HFFc6 (cell line): ENCODE results near the gene SMARCE1. TPM values are rescaled to one million over a fixed set of nuclear protein-coding genes. Genes with fewer than 3 reads are reported as not detected.

Source experiments
- DNase-seq: peaks from one replicate; pipeline ENCODE4 v3.0.0-alpha.2; 2018
- H3K27ac Mint-ChIP-seq: 2 replicates; pipeline ENCODE4 v1.8.0; 2020; ENCODE audit warnings: mild to moderate bottlenecking, mixed read lengths
- H3K27me3 Mint-ChIP-seq: 2 replicates; pipeline ENCODE4 v1.8.0; 2021; ENCODE audit warnings: mild to moderate bottlenecking, moderate library complexity, mixed read lengths; ENCODE audit not compliant: insufficient read depth
- H3K36me3 Mint-ChIP-seq: 2 replicates; pipeline ENCODE4 v1.8.0; 2021; ENCODE audit warnings: low read depth, mixed read lengths
- H3K4me1 Mint-ChIP-seq: 2 replicates; pipeline ENCODE4 v1.8.0; 2020; ENCODE audit warnings: low read depth, mixed read lengths
- H3K4me3 Mint-ChIP-seq: 2 replicates; pipeline ENCODE4 v1.8.0; 2020; ENCODE audit warnings: mild to moderate bottlenecking, moderate library complexity, mixed read lengths
- H3K9me3 Mint-ChIP-seq: 2 replicates; pipeline ENCODE4 v1.8.0; 2020; ENCODE audit warnings: mild to moderate bottlenecking, mixed read lengths
- CTCF ChIP-seq: fragments of 200-600 bp; sonication (generic); IDR thresholded peaks from 2 replicates; pipeline ENCODE4 v1.5.0; 2021; ENCODE audit warnings: antibody characterized with exemption, mild to moderate bottlenecking
- total RNA-seq, 6 experiments: library from RNA; stranded (reverse); fragmentation: NEBNext Ultra II Directional; extraction: Animal tissue kit (Norgen Biotek cat#: 25700); gene quantifications; 2 replicates in 1 of 6; 3 replicates in 5 of 6; pipeline ENCODE4 v1.2.3, GENCODE V29; 2021

Gene SMARCE1
- total RNA-seq, 6 experiments from 2014 or later, result 114 to 148 (median 139) TPM

- Mint-ChIP-seq H3K4me3 (no peak overlapping the region), H3K27me3 (peaks cover 52% of the 10 kb centered on the region)
- no peak for DNase-seq
These were observed 33.1 kb downstream of the SMARCE1 start for GRCh38 chr17:40614431-40615067.

GRCh38 chr17:40613467-40614154 lies 34.0 kb downstream of the SMARCE1 start:
- no peak for TF ChIP-seq CTCF
- no peak overlapping the region for H3K27ac Mint-ChIP-seq
- H3K4me1 Mint-ChIP-seq, result no peaks in the 10 kb centered on the region
- H3K27me3 Mint-ChIP-seq, result peaks cover 45% of the 10 kb centered on the region
- H3K4me3 Mint-ChIP-seq, result no peak overlapping the region
- DNase-seq, result no peak
- H3K9me3 Mint-ChIP-seq, result no peaks in the 10 kb centered on the region
- no peaks in the 10 kb centered on the region for H3K36me3 Mint-ChIP-seq

More at GRCh38 chr17:40614431-40615067, 33.1 kb downstream of the SMARCE1 start:
- H3K36me3 Mint-ChIP-seq, result no peaks in the 10 kb centered on the region
- TF ChIP-seq CTCF, result no peak
- H3K9me3 Mint-ChIP-seq, result no peaks in the 10 kb centered on the region
- no peaks in the 10 kb centered on the region for H3K4me1 Mint-ChIP-seq
- no peak overlapping the region for H3K27ac Mint-ChIP-seq

- Mint-ChIP-seq H3K9me3 (no peaks in the 10 kb centered on the region), H3K4me3 (no peak overlapping the region), H3K27ac (no peak overlapping the region), H3K27me3 (peaks cover 44% of the 10 kb centered on the region), H3K36me3 (no peaks in the 10 kb centered on the region), H3K4me1 (no peaks in the 10 kb centered on the region)
- no peak for DNase-seq
- TF ChIP-seq CTCF, result no peak
These were observed 34.9 kb downstream of the SMARCE1 start for GRCh38 chr17:40612599-40613244.

- TF ChIP-seq CTCF, result no peak
- Mint-ChIP-seq H3K27ac (no peak overlapping the region), H3K36me3 (no peaks in the 10 kb centered on the region), H3K27me3 (peaks cover 48% of the 10 kb centered on the region), H3K4me3 (no peak overlapping the region), H3K4me1 (no peaks in the 10 kb centered on the region), H3K9me3 (no peaks in the 10 kb centered on the region)
- DNase-seq, result no peak
These were observed 35.7 kb downstream of the SMARCE1 start for GRCh38 chr17:40611840-40612474.

GRCh38 chr17:40610359-40610758 lies 37.3 kb downstream of the SMARCE1 start:
- H3K4me1 Mint-ChIP-seq, result no peaks in the 10 kb centered on the region
- no peak for TF ChIP-seq CTCF
- no peaks in the 10 kb centered on the region for H3K36me3 Mint-ChIP-seq
- H3K9me3 Mint-ChIP-seq, result no peaks in the 10 kb centered on the region
- H3K27me3 Mint-ChIP-seq, result peaks cover 36% of the 10 kb centered on the region
- no peak overlapping the region for H3K27ac Mint-ChIP-seq
- no peak for DNase-seq
- no peak overlapping the region for H3K4me3 Mint-ChIP-seq
